ENCODE measurements around the gene YIF1A. TPM values are rescaled to one million over a fixed set of nuclear protein-coding genes. Genes with fewer than 3 reads are reported as not detected.

The YIF1A gene
- total and polyA plus RNA-seq, 4 donors = 46.6 to 128 (median 114) TPM

DNA sequence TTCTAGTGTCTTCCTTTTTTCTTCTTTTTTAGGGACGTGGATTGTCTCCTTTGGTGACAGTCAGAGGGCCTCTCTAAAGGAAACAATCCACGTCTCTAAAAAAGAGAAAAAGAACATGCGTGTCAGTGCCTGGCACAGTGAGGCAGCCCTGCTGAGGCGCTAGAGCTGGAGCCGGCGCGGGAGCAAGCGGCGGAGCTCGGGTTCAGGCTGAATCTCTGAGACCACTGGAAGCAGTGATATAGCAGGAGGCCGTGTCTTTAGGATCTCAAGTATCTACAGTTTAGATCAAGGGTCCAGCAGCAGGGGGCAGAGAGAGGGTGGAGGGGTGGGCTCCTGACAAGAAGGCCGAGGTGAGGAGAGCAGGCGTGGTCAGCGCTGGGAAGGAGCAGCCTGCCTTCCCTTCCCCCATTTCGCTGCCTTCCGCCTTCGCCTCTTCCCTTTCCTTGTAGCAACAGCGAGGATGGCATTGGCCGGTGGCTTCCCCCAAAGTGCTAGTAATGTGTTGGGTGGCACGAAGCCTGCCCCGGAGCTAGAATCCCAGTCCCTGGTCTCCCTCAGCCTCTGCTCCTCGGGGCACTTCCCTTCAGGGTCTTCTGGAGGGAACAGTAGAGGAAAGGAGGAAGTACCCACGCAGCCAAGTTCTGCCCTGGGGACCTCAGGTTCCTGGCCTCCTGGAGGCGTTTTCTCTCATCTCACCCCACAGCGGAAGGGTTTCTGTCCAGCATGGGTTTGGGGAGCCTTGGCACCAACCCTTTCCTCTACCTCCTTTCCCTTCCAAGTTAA lies 48.8 kb downstream of the YIF1A start:
- Histone ChIP-seq H3K9ac (ENCODE audit: insufficient read depth in 1 of 2, low read length in 2 of 2) (no peak overlapping the region), H3K27ac (ENCODE audit: low read depth in 1 of 2, low read length in 1 of 2) (no peak overlapping the region), H3K4me3 (no peak overlapping the region), H3K4me1 (ENCODE audit: control insufficient read depth in 5 of 5, insufficient read depth in 5 of 5, low read length in 5 of 5) (no peaks in the 10 kb centered on the region), H3K36me3 (ENCODE audit: control insufficient read depth in 4 of 4, insufficient read depth in 4 of 4, low read length in 4 of 4) (peaks cover 7 to 71% (median 20%) of the 10 kb centered on the region in 4 donors), H3K9me3 (ENCODE audit: control insufficient read depth in 4 of 4, insufficient read depth in 3 of 4, low read length in 3 of 4) (no peaks in the 10 kb centered on the region), H3K27me3 (ENCODE audit: control insufficient read depth in 3 of 3, insufficient read depth in 3 of 3, low read length in 2 of 3) (no peaks in the 10 kb centered on the region)
- no peak for DNase-seq
- no peak for ATAC-seq (ENCODE audit: insufficient read depth, low FRiP score)
- TF ChIP-seq, protein P1, sequence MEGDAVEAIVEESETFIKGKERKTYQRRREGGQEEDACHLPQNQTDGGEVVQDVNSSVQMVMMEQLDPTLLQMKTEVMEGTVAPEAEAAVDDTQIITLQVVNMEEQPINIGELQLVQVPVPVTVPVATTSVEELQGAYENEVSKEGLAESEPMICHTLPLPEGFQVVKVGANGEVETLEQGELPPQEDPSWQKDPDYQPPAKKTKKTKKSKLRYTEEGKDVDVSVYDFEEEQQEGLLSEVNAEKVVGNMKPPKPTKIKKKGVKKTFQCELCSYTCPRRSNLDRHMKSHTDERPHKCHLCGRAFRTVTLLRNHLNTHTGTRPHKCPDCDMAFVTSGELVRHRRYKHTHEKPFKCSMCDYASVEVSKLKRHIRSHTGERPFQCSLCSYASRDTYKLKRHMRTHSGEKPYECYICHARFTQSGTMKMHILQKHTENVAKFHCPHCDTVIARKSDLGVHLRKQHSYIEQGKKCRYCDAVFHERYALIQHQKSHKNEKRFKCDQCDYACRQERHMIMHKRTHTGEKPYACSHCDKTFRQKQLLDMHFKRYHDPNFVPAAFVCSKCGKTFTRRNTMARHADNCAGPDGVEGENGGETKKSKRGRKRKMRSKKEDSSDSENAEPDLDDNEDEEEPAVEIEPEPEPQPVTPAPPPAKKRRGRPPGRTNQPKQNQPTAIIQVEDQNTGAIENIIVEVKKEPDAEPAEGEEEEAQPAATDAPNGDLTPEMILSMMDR (IDR thresholded peaks at IDR 0.05; ENCODE audit: control extremely low read depth, extremely low read depth) = no peak
- WGBS, 2 donors = 82 to 84% methylated on average over 25 of the region's 25 CpGs

DNA sequence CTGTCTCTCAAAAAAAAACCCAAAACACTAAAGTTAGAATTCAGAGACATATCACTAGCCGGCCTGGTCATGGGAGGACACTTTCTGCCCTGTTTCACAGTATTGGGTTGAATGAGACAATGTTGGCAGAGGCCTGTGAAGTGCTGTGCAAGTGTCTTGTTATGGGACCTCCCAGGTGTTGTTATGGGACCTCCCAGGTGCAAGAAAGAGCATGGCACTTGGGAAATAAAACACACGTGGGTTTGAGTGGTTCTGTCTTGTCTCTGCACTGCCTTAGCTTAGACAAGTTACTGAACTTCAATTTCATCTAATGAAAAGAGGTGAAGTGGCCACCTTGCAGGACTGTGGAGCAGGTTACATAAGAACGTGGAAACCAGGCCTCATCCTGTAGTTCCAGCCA lies 49.4 kb downstream of the YIF1A start:
- H3K36me3 ChIP-seq (ENCODE audit: control insufficient read depth in 4 of 4, insufficient read depth in 4 of 4, low read length in 4 of 4) = peaks cover 7 to 73% (median 21%) of the 10 kb centered on the region in 4 donors
- ATAC-seq (ENCODE audit: insufficient read depth, low FRiP score) (no peak), DNase-seq (no peak)
- no peak overlapping the region for H3K9ac ChIP-seq (ENCODE audit: insufficient read depth in 1 of 2, low read length in 2 of 2)
- no peaks in the 10 kb centered on the region for H3K4me1 ChIP-seq (ENCODE audit: control insufficient read depth in 5 of 5, insufficient read depth in 5 of 5, low read length in 5 of 5)
- H3K27ac ChIP-seq (ENCODE audit: low read depth in 1 of 2, low read length in 1 of 2) = no peak overlapping the region
- H3K27me3 ChIP-seq (ENCODE audit: control insufficient read depth in 3 of 3, insufficient read depth in 3 of 3, low read length in 2 of 3) = no peaks in the 10 kb centered on the region
- 84 to 92% methylated on average over 3 of the region's 3 CpGs for WGBS, 2 donors
- H3K4me3 ChIP-seq = no peak overlapping the region
- TF ChIP-seq, protein P1 (IDR thresholded peaks at IDR 0.05; ENCODE audit: control extremely low read depth, extremely low read depth) = no peak
- H3K9me3 ChIP-seq (ENCODE audit: control insufficient read depth in 4 of 4, insufficient read depth in 3 of 4, low read length in 3 of 4) = no peaks in the 10 kb centered on the region

DNA sequence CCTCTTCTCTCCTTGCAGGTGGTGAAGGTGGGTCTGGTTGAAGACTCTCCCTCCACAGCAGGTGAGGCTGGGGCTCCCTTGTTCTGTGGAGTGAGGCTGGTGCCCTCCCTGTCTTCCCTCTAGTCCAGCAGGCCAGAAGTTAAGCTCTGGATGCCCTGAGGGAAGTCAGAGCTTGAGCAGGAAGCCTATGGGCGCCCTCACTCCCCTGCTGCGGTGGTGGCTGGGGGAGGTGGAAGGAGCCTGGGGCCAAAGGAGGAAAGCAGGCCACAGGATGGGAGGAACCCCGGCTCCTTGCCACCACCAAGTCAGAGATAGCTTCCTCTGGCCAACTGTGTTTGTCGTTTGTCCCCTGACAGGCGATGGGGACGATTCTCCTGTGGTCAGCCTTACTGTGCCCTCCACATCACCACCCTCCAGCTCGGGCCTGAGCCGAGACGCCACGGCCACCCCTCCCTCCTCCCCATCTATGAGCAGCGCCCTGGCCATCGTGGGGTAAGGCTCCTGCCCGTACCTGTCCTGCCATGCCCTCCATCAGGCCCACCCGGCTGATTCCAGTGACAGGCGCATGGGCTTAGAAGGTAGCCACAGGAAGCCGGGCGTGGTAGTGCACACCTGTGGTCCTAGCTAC lies 50.0 kb downstream of the YIF1A start:
- Histone ChIP-seq H3K9ac (ENCODE audit: insufficient read depth in 1 of 2, low read length in 2 of 2) (no peak overlapping the region), H3K4me1 (ENCODE audit: control insufficient read depth in 5 of 5, insufficient read depth in 5 of 5, low read length in 5 of 5) (no peaks in the 10 kb centered on the region), H3K36me3 (ENCODE audit: control insufficient read depth in 4 of 4, insufficient read depth in 4 of 4, low read length in 4 of 4) (peaks cover 7 to 74% (median 25%) of the 10 kb centered on the region in 4 donors), H3K9me3 (ENCODE audit: control insufficient read depth in 4 of 4, insufficient read depth in 3 of 4, low read length in 3 of 4) (no peaks in the 10 kb centered on the region), H3K4me3 (no peak overlapping the region), H3K27me3 (ENCODE audit: control insufficient read depth in 3 of 3, insufficient read depth in 3 of 3, low read length in 2 of 3) (no peaks in the 10 kb centered on the region), H3K27ac (ENCODE audit: low read depth in 1 of 2, low read length in 1 of 2) (no peak overlapping the region)
- DNase-seq (no peak), ATAC-seq (ENCODE audit: insufficient read depth, low FRiP score) (no peak)
- TF ChIP-seq, protein P1 (IDR thresholded peaks at IDR 0.05; ENCODE audit: control extremely low read depth, extremely low read depth) = no peak
- WGBS, 2 donors = 90 to 94% methylated on average over 17 of the region's 17 CpGs

All from lung (tissue), 12 donors.